ENCODE results near the gene OBSCN. TPM values are rescaled to one million over a fixed set of nuclear protein-coding genes. Genes with fewer than 3 reads are reported as not detected.

The OBSCN gene
- total RNA-seq, 1 experiment from 2014 or later, result 33.3 TPM

GRCh38 chr1:228333739-228334115, 125.9 kb downstream of the OBSCN start:
- Histone ChIP-seq H3K4me1 (ENCODE audit: insufficient read depth, low read length) (no peaks in the 10 kb centered on the region), H3K18ac (ENCODE audit: insufficient read length, low read depth, low read length) (no peak overlapping the region), H3K9me3 (ENCODE audit: control insufficient read depth, low read depth, low read length) (no peaks in the 10 kb centered on the region), H3K4me2 (ENCODE audit: insufficient read depth, insufficient read length, low read length) (no peak overlapping the region), H3K56ac (ENCODE audit: insufficient read length, low read depth, low read length) (no peak overlapping the region), H2BK20ac (ENCODE audit: low read depth, low read length, poor library complexity, severe bottlenecking) (no peak overlapping the region), H3K23ac (ENCODE audit: insufficient read length, low read depth, low read length) (no peak overlapping the region), H3T11ph (ENCODE audit: low read length) (no peak overlapping the region), H3K27ac (ENCODE audit: insufficient read length, low read depth, low read length) (no peak overlapping the region), H3K27me3 (ENCODE audit: insufficient read depth, low read length) (no peaks in the 10 kb centered on the region), H2BK12ac (ENCODE audit: insufficient read length, low read depth, low read length) (no peak overlapping the region), H3K14ac (ENCODE audit: insufficient read depth, low read length) (no peak overlapping the region), H3K4ac (ENCODE audit: low read depth, low read length) (no peak overlapping the region), H4K8ac (replicated peaks; ENCODE audit: insufficient read length, low read depth, low read length) (no peak overlapping the region), H2AFZ (ENCODE audit: low read length) (no peak overlapping the region), H3K79me2 (ENCODE audit: insufficient read depth, low read length) (no peaks in the 10 kb centered on the region), H3K23me2 (ENCODE audit: insufficient read length, low read depth, low read length, poor library complexity, severe bottlenecking) (no peaks in the 10 kb centered on the region), H3K79me1 (ENCODE audit: insufficient read depth, low read depth, low read length, poor library complexity, severe bottlenecking) (no peaks in the 10 kb centered on the region), H4K20me1 (ENCODE audit: control insufficient read depth, insufficient read depth, insufficient read length) (no peaks in the 10 kb centered on the region), H2BK120ac (ENCODE audit: low read depth, low read length, poor library complexity, severe bottlenecking) (no peak overlapping the region), H4K5ac (ENCODE audit: insufficient read length, low read depth, low read length) (no peak overlapping the region), H2BK5ac (ENCODE audit: insufficient read length, low read length) (no peak overlapping the region), H2BK15ac (ENCODE audit: low read depth, low read length) (no peak overlapping the region), H2AK5ac (ENCODE audit: insufficient read length, low read length) (no peak overlapping the region), H3K9ac (ENCODE audit: extremely low read depth, insufficient read length, low read length) (no peak overlapping the region), H4K91ac (ENCODE audit: insufficient read length, low read depth, low read length) (no peak overlapping the region)
- no peaks in the 10 kb centered on the region for H3K27me3 Mint-ChIP-seq (ENCODE audit: low read depth)
- peaks cover 0 to 14% (median 6%) of the 10 kb centered on the region in 3 experiments; a peak in 5 of 7 replicates for H3K36me3 Mint-ChIP-seq (ENCODE audit: insufficient read depth in 1 of 3, low read depth in 3 of 3)
- no peak overlapping the region; a peak in 1 of 7 replicates for H3K27ac Mint-ChIP-seq
- H3K9me3 Mint-ChIP-seq, result no peaks in the 10 kb centered on the region
- H3K4me3 Mint-ChIP-seq, result no peak overlapping the region
- no peak for TF ChIP-seq CTCF (conservative IDR thresholded peaks at IDR 0.05)
- no peaks in the 10 kb centered on the region for H3K4me1 Mint-ChIP-seq
- DNase-seq, result peak; percentile 13
- no CpG with 5 or more reads among the region's 10 CpGs for WGBS (ENCODE audit: extremely low coverage, insufficient read length, low lambda C conversion rate)

All from H9 (cell line).